ENCODE data around the gene L1TD1. TPM values are rescaled to one million over a fixed set of nuclear protein-coding genes. Genes with fewer than 3 reads are reported as not detected.
"Not testable (repeated sequence)": the region's sequence is repeated elsewhere in the genome, so short reads cannot be mapped to it uniquely, and the experiment has no call there.

Gene L1TD1
- polyA plus RNA-seq, 1 donor (not counting 4 experiments of a cell fraction or from before 2014, with no cell fraction given) = 0.24 TPM

DNA sequence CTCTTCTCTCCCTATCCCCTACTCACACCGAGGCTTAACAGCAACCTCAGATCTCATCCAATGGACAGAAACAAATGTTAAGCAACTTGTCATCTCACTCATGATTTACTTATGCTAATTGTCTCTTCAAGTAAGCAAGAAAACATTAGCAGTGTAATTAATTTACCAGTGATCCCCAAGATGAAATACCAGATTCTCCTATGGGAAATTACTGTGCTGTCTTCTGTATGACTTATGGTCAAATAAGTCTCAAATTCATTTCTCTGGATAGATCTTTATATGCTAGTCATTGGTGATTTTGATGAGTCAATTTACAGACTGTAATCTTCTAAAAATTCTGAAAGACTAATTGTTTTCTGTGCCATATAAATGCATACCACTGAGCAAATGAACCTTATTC is 32.9 kb upstream of the L1TD1 start:
- no peak overlapping the region for H3K27ac ChIP-seq (ENCODE audit: control insufficient read depth, insufficient read depth, low read length)
- no peaks in the 10 kb centered on the region for H3K9me3 ChIP-seq (ENCODE audit: control insufficient read depth, low read depth, low read length)
- H3K4me2 ChIP-seq (ENCODE audit: control insufficient read depth, extremely low read depth, insufficient read depth, low read depth, low read length) = no peak overlapping the region
- H3K27me3 ChIP-seq (ENCODE audit: control insufficient read depth, extremely low read depth, insufficient read depth, low read length) = no peaks in the 10 kb centered on the region
- no peaks in the 10 kb centered on the region for H3K79me2 ChIP-seq (ENCODE audit: control insufficient read depth, insufficient read depth, low read length)
- peaks cover 3 to 6% of the 10 kb centered on the region in 2 experiments for H3K36me3 ChIP-seq (ENCODE audit: control insufficient read depth in 2 of 2, extremely low read depth in 1 of 2, insufficient read depth in 2 of 2, low read length in 2 of 2)
- DNase-seq (ENCODE audit: low read depth, low spot score) (no peak), FAIRE-seq (no peak)
- TF ChIP-seq, protein P1, sequence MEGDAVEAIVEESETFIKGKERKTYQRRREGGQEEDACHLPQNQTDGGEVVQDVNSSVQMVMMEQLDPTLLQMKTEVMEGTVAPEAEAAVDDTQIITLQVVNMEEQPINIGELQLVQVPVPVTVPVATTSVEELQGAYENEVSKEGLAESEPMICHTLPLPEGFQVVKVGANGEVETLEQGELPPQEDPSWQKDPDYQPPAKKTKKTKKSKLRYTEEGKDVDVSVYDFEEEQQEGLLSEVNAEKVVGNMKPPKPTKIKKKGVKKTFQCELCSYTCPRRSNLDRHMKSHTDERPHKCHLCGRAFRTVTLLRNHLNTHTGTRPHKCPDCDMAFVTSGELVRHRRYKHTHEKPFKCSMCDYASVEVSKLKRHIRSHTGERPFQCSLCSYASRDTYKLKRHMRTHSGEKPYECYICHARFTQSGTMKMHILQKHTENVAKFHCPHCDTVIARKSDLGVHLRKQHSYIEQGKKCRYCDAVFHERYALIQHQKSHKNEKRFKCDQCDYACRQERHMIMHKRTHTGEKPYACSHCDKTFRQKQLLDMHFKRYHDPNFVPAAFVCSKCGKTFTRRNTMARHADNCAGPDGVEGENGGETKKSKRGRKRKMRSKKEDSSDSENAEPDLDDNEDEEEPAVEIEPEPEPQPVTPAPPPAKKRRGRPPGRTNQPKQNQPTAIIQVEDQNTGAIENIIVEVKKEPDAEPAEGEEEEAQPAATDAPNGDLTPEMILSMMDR (optimal IDR thresholded peaks at IDR 0.05 in 1 of 3, IDR thresholded peaks at IDR 0.05 in 1 of 3, conservative IDR thresholded peaks at IDR 0.05 in 1 of 3; ENCODE audit: extremely low read depth in 1 of 3, insufficient read depth in 2 of 3, low read length in 3 of 3) = no peak
- TF ChIP-seq EZH2 (IDR thresholded peaks at IDR 0.05; ENCODE audit: low read length) = no peak
- no peak overlapping the region for H3K9ac ChIP-seq (ENCODE audit: control insufficient read depth, extremely low read depth, insufficient read depth, low read length)
- no peak overlapping the region for H2AFZ ChIP-seq (ENCODE audit: control insufficient read depth, low read length)
- no peaks in the 10 kb centered on the region for H4K20me1 ChIP-seq (ENCODE audit: control insufficient read depth, extremely low read depth, insufficient read depth, low read length)
- no peaks in the 10 kb centered on the region for H3K9me1 ChIP-seq (ENCODE audit: control insufficient read depth, extremely low read depth, insufficient read depth, low read length)
- no peaks in the 10 kb centered on the region for H3K4me1 ChIP-seq (ENCODE audit: control insufficient read depth, extremely low read depth, insufficient read depth, low read length)
- dilution Hi-C loops (cut with MboI; ENCODE audit: extremely low pct_ligation_motif_present, low sequenced_read_pairs) = no loop called here
- no peak overlapping the region for H3K4me3 ChIP-seq (ENCODE audit: control insufficient read depth in 2 of 3, extremely low read depth in 1 of 3, insufficient read depth in 2 of 3, low read depth in 1 of 3, low read length in 3 of 3)

DNA sequence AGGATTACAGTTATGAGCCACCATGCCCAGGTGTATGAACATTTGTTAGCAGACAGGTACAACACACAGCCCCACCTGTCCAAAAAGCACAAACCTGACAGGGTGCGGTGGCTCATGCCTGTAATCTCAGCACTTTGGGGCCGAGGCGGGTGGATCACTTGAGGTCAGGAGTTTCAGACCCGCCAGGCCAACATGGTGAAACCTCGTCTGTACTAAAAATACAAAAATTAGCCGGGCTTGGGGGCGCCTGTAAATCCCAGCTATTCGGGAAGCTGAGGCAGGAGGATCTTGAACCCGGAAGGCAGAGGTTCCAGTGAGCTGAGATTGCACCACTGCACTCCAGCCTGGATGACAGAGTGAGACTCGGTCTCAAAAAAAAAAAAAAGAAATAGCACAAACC is 24.3 kb upstream of the L1TD1 start:
- H3K36me3 ChIP-seq (ENCODE audit: control insufficient read depth in 2 of 2, extremely low read depth in 1 of 2, insufficient read depth in 2 of 2, low read length in 2 of 2); H3K4me1 ChIP-seq (ENCODE audit: control insufficient read depth, extremely low read depth, insufficient read depth, low read length); H3K9me1 ChIP-seq (ENCODE audit: control insufficient read depth, extremely low read depth, insufficient read depth, low read length); dilution Hi-C loops (cut with MboI; ENCODE audit: extremely low pct_ligation_motif_present, low sequenced_read_pairs); H3K9ac ChIP-seq (ENCODE audit: control insufficient read depth, extremely low read depth, insufficient read depth, low read length); H3K4me2 ChIP-seq (ENCODE audit: control insufficient read depth, extremely low read depth, insufficient read depth, low read depth, low read length); H4K20me1 ChIP-seq (ENCODE audit: control insufficient read depth, extremely low read depth, insufficient read depth, low read length); H3K79me2 ChIP-seq (ENCODE audit: control insufficient read depth, insufficient read depth, low read length); H3K4me3 ChIP-seq (ENCODE audit: control insufficient read depth in 2 of 3, extremely low read depth in 1 of 3, insufficient read depth in 2 of 3, low read depth in 1 of 3, low read length in 3 of 3); FAIRE-seq; H3K27ac ChIP-seq (ENCODE audit: control insufficient read depth, insufficient read depth, low read length); DNase-seq (ENCODE audit: low read depth, low spot score); H3K27me3 ChIP-seq (ENCODE audit: control insufficient read depth, extremely low read depth, insufficient read depth, low read length); H2AFZ ChIP-seq (ENCODE audit: control insufficient read depth, low read length); H3K9me3 ChIP-seq (ENCODE audit: control insufficient read depth, low read depth, low read length): not testable (repeated sequence)

DNA sequence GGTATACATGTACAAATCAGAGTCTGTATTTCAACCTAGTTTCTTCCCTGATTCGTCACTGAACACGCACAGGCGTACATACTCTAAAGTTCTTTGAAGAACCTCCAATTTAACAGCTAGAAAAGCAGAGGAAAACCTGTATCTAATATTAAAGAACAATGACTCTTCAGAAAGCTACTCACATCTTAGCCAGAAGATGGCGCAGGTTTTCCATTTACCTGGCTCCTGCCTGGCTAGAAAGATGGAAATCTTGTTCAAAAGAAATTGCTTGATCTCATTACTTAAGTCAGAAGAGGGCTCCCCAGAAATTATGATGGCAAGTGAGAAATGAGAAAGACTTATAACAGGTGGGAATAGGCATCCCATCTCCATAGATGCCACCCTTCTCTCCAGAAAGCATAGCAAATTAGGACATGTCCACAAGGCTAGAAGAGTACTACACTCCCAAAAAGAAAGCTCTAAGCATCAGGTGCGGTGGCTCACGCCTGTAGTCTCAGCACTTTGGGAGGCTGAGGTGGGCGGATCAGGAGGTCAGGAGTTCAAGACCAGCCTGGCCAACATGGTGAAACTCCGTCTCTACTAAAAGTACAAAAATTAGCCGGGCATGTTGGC is 19.0 kb upstream of the L1TD1 start:
- Histone ChIP-seq H3K36me3 (ENCODE audit: control insufficient read depth in 2 of 2, extremely low read depth in 1 of 2, insufficient read depth in 2 of 2, low read length in 2 of 2) (no peaks in the 10 kb centered on the region), H3K9me3 (ENCODE audit: control insufficient read depth, low read depth, low read length) (no peaks in the 10 kb centered on the region), H3K4me2 (ENCODE audit: control insufficient read depth, extremely low read depth, insufficient read depth, low read depth, low read length) (no peak overlapping the region), H2AFZ (ENCODE audit: control insufficient read depth, low read length) (no peak overlapping the region), H3K27me3 (ENCODE audit: control insufficient read depth, extremely low read depth, insufficient read depth, low read length) (no peaks in the 10 kb centered on the region), H3K4me3 (ENCODE audit: control insufficient read depth in 2 of 3, extremely low read depth in 1 of 3, insufficient read depth in 2 of 3, low read depth in 1 of 3, low read length in 3 of 3) (no peak overlapping the region), H3K4me1 (ENCODE audit: control insufficient read depth, extremely low read depth, insufficient read depth, low read length) (peaks cover 10% of the 10 kb centered on the region), H4K20me1 (ENCODE audit: control insufficient read depth, extremely low read depth, insufficient read depth, low read length) (no peaks in the 10 kb centered on the region), H3K9me1 (ENCODE audit: control insufficient read depth, extremely low read depth, insufficient read depth, low read length) (no peaks in the 10 kb centered on the region), H3K9ac (ENCODE audit: control insufficient read depth, extremely low read depth, insufficient read depth, low read length) (no peak overlapping the region), H3K79me2 (ENCODE audit: control insufficient read depth, insufficient read depth, low read length) (no peaks in the 10 kb centered on the region), H3K27ac (ENCODE audit: control insufficient read depth, insufficient read depth, low read length) (no peak overlapping the region)
- FAIRE-seq = no peak
- no peak for TF ChIP-seq EZH2 (IDR thresholded peaks at IDR 0.05; ENCODE audit: low read length)
- TF ChIP-seq, protein P1 (optimal IDR thresholded peaks at IDR 0.05 in 1 of 3, IDR thresholded peaks at IDR 0.05 in 1 of 3, conservative IDR thresholded peaks at IDR 0.05 in 1 of 3; ENCODE audit: extremely low read depth in 1 of 3, insufficient read depth in 2 of 3, low read length in 3 of 3) = peak; percentile 39 to 77 (median 71)
- dilution Hi-C loops (cut with MboI; ENCODE audit: extremely low pct_ligation_motif_present, low sequenced_read_pairs) = no loop called here
- DNase-seq (ENCODE audit: low read depth, low spot score) = no peak

Measured in keratinocyte (primary cell).